HG03103 (cell line): Measurements from ENCODE around the gene PUM1.
"Not testable (repeated sequence)": the region's sequence is repeated elsewhere in the genome, so short reads cannot be mapped to it uniquely, and the experiment has no call there.

ENCODE experiments used
- ATAC-seq: cut with Tn5 transposase; IDR thresholded peaks from one replicate; pipeline ENCODE4 v1.9.1; 2021; ENCODE audit warnings: low read depth; ENCODE audit not compliant: unreplicated experiment

The PUM1 gene

DNA sequence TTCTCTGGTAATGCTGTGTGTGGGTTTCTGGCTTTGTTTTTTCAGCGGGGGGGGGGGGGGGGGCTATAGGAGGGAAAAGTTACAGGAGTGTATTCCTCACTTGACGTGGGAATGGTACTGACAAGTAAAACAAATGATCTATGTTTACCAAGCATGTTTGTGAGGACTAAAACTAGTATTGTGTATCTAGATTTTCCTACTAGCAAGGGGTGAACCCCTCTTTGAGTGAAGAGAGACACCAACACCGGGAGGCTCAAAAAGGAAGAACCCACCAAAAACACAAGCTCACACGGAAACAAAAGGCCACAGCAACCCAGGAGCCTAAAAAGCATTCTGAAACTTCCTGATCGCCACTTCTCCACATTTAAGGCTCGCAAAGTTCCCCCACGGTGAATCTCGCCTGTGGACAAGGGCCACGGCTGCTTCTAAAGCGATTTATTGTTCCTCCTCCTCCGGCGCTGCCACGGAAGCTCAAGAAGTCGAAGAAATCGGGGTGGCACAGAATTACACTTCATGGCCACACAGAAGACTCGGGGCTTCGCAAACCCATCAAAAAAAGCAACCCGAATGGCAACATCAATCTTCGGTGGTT, 703 bp downstream of the PUM1 start:
- ATAC-seq: no peak

DNA sequence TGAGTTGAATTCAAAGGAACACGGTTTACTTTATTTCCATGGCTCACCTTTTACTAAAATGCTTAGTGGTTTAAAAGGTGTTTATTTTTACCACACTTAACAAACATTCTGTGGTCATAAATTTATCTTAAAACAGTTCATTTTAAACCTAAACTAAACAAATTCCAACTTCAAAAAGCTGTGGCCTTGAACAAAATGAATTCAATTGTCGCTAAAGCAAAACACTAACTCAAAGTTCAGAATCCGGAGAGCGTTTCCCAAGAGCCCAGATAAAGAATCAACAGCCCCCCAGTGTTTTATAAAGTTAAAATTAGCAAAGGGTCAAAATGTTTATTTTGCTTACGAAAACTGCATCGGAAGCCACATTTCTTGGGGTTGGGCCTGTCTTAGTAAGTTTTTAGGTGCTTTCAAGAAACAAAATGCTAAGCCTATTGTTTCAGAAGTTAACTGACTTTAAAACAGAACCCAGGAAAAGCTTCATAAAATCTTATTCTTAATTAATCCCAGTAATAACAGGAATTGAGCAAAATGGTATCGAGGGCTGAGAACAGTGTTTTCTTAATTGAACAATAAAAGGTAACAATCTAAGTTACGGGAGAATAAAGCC, 1.3 kb downstream of the PUM1 start:
- no peak for ATAC-seq

DNA sequence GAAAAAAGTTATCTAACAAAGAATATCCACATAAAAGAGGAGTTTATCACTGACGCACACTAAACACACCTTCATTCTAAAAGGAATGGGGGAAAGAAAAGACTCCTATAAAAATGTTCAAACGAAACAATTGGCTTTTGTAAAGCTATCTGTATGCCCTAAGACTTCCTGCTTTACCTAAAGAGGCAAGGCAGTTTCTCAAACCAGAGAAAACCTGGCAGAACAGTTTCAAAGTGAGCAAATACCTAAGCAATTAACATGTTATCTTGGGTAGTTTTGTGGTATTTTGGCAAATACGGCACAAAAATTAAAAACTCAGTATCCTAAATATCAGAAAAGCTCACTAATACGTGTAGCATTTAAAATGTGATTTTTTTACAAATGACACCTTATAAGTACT, 1.9 kb downstream of the PUM1 start:
- no peak for ATAC-seq

DNA sequence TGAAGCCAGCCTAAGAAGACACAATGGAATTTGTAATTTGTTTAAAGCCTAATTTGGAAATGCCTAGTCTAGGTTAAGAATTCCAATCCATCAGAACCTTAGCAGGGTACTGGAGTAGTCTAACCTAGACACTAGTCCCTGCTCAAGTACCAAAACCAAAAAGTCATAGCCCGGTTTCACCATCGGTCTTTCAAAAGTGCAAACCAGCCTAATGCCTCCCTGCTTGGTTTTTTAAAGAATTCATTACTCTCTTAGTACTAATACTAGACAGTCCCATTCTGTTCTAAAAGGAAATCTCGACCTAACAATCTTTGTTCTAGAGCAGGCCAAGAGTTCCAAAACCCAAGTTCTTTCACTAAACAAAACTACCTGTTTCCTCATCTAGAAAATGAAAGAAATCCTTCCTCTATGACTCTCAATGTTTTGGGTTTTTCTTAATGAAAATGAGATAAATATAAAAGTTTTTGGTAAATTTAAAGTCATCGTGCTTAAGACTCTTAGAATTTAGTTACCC, 2.6 kb downstream of the PUM1 start:
- ATAC-seq: no peak

DNA sequence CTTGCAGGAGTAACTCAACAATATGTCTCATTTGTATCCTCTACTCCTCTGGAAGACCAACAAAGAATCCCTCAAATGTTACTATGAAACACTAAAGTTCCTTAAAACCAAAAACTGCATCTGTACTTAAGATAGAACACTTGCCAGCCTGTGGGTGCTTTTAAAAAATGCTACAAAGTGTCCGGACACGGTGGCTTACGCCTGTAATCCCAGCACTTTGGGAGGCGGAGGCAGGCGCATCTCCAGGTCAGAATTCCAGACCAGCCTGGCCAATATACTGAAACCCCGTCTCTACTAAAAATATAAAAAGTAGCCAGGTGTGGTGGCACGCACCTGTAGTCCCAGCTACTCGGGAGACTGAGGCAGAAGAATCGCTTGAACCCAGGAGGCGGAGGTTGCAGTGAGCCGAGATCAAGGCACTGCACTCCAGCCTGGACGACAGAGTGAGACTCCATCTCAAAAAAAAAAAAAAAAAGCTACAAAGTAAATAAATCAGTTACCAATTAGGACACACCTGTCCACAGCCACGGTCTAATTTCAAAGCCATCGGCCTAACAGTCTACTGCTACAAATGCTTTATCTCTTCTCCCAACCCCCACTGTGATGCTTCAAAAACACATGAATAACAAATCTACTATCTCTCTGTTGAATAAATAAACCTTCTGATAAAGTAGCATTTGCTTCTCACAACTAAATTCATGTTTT, 3.2 kb downstream of the PUM1 start:
- not testable (repeated sequence) for ATAC-seq

DNA sequence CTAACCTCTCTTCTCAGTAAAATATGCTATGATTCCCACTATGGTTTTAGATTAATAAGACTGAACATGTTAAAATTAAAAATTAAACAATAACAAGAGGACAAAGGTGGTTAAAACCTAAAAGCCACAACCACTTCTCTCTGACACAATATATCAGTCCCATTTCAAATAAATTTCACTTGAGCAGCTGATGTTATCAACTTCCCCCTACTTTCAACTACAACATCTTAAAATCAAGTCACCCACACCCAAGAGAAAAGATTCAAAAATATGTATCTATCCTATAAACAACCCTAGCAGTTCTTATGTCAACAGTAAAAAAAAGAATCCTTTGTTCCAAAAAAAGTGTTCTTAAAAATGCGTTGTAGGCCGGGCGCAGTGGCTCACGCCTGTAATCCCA, 7.5 kb downstream of the PUM1 start:
- ATAC-seq: no peak

DNA sequence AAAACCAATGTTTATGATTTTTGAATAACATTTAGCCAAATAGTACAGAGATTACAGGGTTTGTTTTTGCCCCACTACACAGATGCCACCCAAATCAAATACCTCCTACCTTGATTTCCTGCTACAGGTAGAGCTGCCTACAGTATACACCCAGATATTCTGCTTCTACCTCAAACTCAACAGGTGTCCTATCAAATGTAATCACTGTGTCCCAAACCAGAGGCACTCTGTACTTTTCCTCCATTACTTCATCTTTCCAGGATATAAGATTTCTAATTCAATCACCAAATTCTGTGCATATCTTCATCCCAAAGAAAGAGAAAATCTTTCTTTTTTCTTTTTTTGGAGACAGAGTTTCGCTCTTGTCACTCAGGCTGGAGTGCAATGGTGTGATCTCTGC, 9.6 kb downstream of the PUM1 start:
- ATAC-seq: no peak

DNA sequence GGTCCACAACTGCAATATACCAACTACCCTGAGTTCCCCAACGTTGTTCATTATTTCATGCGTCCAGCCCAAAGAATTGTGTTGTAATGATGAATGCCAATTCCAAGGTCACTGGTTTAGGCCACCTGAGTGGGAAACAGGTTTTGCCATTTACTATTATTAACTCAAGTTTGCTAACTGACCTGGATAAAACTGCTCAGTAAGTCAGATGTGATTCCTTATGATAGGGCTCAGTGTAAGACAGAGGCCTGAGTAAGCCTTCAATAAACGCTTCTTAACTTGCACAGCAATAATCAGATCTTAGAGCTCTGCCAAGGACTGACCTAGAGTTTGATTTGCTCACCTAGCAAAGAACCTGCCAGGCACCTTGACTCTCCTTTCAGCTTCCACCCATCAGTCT, 10.0 kb downstream of the PUM1 start:
- ATAC-seq: no peak

DNA sequence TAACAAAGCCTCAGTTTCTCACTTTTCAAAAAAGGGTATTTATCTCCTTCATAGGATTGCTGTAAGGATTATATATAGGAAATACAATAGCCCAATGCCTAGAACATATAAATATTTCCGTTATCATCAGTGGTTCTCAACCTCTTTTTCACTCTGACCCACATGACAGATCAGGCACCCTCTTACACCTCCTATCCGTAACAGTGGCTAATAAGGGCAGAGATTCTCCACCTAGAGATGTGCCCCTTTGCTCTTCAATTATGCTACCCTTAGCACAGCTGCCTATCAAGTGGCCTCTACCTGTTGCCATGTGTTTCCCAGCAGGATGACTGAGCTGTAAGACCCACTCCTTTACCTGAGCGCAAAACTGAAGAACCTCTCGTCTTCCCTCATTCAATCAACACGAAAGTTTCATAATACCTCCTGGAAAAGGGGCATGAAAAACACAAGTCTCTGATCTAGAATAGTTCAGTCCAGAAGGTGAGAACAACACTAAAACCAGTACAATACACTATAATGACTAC, 10.5 kb downstream of the PUM1 start:
- no peak for ATAC-seq

DNA sequence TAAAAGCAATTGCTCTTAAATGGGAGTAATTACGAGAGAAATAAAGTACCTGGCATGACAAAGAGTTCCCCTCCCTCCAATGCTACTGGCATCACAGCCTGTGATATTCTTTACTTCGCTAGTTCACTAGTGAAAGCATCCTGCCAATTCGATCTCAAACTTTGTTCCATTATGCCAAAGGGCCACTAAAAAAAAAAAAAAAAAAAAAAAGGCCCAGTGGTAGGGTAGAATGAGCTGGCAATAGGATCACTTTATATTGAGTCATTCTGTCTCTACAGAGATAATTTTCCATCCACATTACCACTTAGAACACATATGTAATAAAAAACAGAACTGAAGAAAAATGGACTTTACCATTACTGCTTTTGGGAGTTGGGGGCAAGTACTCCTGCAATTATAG, 11.2 kb downstream of the PUM1 start:
- ATAC-seq: no peak

DNA sequence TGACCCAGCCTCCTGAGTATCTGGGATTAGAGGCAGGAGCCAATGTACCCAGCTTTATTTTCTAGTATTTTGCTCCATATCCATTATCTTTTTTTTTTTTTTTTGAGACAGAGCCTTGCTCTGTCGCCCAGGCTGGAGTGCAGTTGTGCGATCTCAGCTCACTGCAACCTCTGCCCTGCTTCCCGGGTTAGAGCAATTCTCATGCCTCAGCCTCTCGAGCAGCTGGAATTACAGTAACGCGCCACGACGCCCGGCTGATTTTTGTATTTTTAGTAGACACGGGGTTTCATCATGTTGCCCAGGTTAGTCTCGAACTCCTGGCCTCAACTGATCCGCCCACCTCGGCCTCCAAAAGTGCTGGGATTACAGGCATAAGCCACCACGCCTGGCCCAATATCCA, 12.9 kb downstream of the PUM1 start:
- not testable (repeated sequence) for ATAC-seq

DNA sequence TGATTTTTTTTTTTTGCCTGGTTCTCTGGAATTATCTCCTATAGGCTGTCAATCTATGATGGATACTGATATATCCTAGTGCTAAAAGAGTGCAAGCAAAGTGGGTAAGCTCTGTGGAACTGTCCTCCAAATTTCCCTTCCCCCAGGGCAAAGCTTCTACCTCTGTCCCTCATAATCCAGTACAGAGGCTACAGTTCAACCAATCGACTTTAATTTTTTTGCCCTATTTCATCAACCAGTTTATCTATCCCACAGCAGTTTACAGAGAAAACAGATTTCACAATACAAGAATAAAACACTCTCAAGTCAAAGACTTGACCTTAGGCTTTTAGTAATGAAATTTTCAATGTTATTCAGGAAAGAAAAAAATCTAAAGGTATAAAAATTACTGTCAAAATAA, 13.9 kb downstream of the PUM1 start:
- no peak for ATAC-seq

DNA sequence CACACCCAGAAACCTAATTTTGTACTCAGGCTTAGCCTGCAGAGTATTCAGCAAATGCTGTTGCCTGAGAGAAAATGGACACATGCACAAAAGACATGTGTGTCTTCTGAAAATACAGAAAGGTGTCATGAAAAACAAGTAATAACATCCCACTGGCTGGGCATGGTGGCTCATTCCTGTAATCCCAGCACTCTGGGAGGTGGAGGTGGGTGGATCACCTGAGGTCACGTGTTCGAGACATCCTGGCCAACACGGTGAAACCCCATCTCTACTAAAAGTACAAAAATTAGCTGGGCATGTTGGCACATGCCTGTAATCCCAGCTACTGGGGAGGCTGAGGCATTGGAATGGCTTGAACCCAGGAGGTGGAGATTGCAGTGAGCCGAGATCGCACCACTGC, 18.0 kb downstream of the PUM1 start:
- not testable (repeated sequence) for ATAC-seq

DNA sequence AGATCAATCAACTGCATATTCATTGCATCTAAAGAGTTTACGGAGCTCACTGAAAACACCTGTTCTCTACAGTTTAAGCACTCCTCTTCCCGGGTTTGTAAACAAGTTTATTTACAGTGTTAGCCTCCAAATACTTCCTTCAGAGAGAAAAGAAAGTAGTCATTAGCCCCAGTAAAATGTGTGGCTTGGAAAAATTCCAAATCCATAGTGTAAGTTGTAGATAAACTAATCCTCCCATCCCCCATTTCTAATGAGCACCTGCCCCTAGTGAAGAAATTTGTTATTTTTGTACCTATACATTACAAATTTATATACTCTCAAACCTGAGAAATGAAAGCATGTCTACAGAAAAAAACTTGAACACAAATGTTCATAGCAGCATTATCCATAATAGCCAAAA, 21.9 kb downstream of the PUM1 start:
- no peak for ATAC-seq

DNA sequence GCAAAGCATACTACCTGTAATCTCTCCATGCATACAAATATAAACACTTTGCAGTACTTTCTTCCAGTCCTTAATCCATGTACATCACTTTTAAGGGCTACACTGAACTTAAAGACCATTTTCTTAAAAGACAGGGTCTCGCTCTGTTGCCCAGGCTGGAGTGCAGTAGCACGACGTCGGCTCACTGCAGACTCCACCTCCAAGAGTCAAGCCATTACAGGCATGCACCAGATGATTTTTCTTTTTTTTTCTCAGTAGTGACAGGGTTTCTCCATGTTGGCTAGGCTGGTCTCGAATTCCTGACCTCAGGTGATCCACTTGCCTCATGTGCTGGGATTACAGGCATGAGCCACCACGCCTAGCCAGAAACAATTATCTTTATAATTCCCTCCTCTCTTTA, 22.9 kb downstream of the PUM1 start:
- no peak for ATAC-seq

DNA sequence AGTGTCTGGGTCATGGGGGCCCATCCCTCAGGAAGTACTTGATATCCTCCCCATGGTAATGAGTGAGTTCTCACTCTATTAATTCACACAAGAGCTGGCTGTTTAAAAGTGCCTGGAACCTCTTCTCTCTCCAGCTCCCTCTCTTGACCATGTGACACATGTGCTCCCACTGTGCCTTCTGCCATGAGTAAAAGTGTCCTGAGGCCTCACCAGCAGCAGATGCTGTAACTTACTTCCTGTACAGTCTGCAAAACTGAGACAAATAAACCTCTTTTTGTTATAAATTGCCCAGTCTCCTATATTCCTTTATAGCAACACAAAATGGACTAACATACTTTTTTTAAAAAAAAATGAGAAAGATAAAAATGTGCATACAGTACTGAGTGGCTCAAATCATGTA, 24.0 kb downstream of the PUM1 start:
- ATAC-seq: no peak

DNA sequence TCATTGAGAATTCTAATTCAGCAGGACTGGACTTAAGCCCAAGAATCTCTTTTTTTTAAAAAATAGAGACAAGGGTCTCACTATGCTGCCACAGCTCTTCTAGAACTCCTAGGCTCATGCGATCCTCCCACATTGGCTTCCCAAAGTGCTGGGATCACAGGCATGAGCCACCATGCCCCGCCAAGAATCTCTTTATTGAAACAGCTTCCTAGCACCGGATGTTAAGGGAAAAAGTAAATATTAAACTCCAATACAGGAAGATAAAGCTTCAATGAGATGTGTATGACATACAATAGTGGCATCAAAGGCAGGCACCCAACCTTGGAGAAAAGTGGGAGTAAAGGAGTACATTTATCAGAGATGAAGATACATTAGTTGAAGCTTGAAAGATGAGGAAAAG, 25.5 kb downstream of the PUM1 start:
- ATAC-seq: no peak

DNA sequence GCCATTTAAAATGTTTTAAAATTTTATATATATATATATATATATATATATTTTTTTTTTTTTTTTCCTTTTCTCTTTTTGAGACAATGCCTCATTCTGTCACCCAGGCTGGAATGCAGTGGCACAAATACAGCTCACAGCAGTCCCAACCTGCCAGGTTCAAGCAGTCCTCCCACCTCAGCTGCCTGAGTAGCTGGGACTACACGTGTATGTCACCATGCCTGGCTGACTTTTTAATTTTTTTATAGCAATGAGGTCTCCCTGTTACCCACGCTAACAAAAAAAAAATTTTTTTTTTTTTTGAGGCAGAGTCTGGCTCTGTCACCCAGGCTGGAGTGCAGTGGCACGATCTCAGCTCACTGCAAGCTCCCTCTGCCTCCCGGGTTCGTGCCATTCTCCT, 26.6 kb downstream of the PUM1 start:
- ATAC-seq: not testable (repeated sequence)

DNA sequence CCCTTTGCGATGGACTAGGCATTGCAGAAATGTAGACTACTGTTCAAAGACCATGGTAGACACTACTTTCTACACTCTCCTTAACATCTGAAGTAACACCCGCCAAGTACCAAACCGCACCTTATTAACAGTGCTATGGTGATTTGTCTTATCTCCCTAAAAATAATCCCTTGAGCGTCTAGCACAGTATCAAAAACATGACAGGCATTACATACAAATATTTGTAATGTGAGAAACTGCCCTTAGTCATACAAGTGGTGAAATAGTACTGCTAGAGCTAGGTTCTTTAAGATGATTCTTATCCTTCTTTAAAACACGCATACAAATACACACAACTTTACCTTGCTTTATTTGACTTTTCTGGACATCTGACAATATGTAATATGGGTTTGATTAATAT, 27.2 kb downstream of the PUM1 start:
- ATAC-seq: no peak

DNA sequence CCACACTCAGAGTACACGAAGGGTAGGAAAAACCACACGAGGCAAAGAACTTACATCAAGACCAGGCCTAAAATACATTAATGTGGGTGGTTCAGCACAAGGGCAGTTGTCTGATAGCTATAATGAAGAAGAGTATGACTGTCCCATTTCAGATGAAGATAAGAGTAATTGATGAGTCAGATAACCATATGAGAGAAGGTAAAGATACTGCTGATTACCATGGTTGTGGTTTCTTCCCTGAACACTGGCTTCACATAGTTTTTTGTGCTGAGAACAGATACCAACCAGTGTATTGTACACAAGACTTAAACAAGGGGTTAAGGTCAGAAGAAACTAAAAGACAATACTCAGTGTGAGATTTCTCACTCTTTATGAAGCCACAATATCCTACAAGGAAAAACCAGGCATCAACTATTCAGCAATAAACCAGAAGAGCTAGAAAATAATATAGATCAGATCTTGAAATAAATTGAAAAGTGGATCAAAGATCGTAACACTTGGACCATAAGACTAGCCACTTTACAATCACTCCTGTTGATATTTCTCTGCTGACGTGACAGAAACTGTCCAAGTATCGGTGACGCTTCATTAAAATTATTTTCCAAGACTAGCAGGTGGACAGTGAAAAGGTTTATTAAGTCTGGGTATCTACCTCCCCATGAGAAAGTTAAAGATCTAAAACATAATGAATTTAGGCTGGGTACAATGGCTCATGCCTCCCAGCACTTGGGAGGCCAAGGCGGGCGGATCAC, 28.6 kb downstream of the PUM1 start:
- no peak for ATAC-seq

DNA sequence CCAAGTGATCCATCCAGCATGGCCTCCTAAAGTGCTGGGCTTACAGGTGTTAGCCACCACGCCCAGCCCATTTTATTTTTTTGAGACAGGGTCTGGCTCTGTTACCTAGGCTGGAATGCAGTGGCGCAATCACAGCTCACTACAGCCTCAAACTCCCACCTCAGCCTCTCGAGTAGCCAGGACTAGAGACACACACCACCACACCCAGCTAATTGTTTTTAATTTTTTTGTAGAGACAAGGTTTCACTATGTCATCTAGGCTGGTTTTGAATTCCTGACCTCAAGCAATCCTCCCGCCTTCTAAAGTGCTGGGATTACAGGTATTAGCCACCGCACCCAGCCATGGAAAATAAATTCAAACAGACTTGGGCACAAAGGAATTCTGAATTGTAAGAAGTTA, 31.9 kb downstream of the PUM1 start:
- no peak for ATAC-seq
